BJ (cell line): ENCODE measurements around the gene RBM20. TPM values are rescaled to one million over a fixed set of nuclear protein-coding genes. Genes with fewer than 3 reads are reported as not detected.

Experiments
- CTCF ChIA-PET: fragments of 350-600 bp; formaldehyde crosslinking; extraction: SDS; loops from one replicate; lab custom pipeline; 2021; ENCODE audit warnings: antibody characterized with exemption, inconsistent platforms; lab: Yijun Ruan, JAX
- POLR2A ChIA-PET: fragments of 300-600 bp; sonication (Branson Sonifier 250); formaldehyde crosslinking; extraction: SDS; loops from one replicate; lab custom pipeline; 2021; ENCODE audit warnings: antibody characterized with exemption; lab: Charles Lee
- DNase-seq: peaks from one replicate; pipeline ENCODE4 v3.0.0-alpha.2; 2011; ENCODE audit warnings: low read depth
- H3K27me3 ChIP-seq: 2 replicates; pipeline ENCODE4 v1.6.0; 2011; ENCODE audit warnings: low read length; ENCODE audit not compliant: control insufficient read depth, insufficient read depth
- H3K36me3 ChIP-seq: 2 replicates; pipeline ENCODE4 v1.5.1; 2011; ENCODE audit warnings: low read length; ENCODE audit not compliant: control insufficient read depth, insufficient read depth
- H3K4me3 ChIP-seq: 2 replicates; pipeline ENCODE4 v1.5.1; 2011; ENCODE audit warnings: low read depth, mild to moderate bottlenecking, control low read depth, low read length
- polyA plus RNA-seq: library from polyadenylated mRNA; depleted of rRNA; stranded (reverse); fragments of >200 nt; gene quantifications from 2 replicates; pipeline ENCODE4 v1.2.3, GENCODE V29; 2011
- TF ChIP-seq, protein P1 (sequence below): IDR thresholded peaks from 2 replicates; pipeline ENCODE4 v1.5.1; 2011; ENCODE audit warnings: low read depth, mild to moderate bottlenecking, control low read depth, inconsistent platforms, low read length, moderate library complexity; ENCODE audit not compliant: insufficient read depth

RBM20 gene
- polyA plus RNA-seq, 1 experiment: not detected

DNA sequence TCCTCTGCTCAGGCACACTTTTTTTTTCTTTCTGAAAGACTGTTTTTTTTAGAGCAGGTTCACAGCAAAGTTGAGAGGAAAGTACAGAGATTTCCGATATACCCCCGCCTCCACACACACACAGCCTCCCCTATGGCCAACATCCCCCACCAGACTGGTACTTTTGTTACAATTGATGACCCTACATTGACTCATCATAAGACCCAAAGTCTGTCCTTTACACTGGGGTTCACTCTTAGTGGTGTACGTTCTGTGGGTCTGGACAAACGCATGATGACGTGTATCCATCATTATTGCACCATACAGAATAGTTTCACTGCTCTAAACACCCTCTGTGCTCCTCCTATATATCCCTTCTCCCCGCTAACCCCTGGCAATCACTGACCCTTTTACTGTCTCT is 107.7 kb downstream of the RBM20 start:
- TF ChIP-seq, protein P1, sequence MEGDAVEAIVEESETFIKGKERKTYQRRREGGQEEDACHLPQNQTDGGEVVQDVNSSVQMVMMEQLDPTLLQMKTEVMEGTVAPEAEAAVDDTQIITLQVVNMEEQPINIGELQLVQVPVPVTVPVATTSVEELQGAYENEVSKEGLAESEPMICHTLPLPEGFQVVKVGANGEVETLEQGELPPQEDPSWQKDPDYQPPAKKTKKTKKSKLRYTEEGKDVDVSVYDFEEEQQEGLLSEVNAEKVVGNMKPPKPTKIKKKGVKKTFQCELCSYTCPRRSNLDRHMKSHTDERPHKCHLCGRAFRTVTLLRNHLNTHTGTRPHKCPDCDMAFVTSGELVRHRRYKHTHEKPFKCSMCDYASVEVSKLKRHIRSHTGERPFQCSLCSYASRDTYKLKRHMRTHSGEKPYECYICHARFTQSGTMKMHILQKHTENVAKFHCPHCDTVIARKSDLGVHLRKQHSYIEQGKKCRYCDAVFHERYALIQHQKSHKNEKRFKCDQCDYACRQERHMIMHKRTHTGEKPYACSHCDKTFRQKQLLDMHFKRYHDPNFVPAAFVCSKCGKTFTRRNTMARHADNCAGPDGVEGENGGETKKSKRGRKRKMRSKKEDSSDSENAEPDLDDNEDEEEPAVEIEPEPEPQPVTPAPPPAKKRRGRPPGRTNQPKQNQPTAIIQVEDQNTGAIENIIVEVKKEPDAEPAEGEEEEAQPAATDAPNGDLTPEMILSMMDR: no peak
- H3K27me3 ChIP-seq: peaks cover 3% of the 10 kb centered on the region
- ChIA-PET POLR2A (no interaction called here), CTCF (no interaction called here)
- no peak overlapping the region for H3K4me3 ChIP-seq
- no peaks in the 10 kb centered on the region for H3K36me3 ChIP-seq
- DNase-seq: no peak

DNA sequence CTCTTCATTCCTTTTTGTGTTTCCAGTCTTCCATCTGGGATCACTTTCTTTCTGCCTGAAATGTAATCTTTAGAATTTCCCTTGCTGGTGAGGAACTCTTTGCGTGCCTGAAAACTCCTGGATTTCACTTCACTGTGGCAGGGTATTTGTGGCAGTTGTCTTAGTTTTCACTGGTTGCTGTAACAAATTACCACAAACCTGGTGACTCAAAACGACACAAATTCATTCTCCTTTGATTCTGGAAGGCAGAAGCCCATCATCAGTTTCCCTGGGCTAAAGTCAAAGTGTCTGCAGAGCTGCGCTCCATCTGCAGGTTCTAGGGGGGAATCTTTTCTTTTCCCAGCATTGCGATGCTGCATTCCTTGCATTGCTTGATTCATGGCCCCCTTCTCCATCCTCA is 109.3 kb downstream of the RBM20 start:
- no peaks in the 10 kb centered on the region for H3K36me3 ChIP-seq
- no peak overlapping the region for H3K4me3 ChIP-seq
- CTCF ChIA-PET: interaction anchor here (0.5 to 1.3 kb wide), 2 partner anchors 51 to 1382 kb away, joined by 3 to 4 read pairs; no protein-coding TSS in a partner anchor
- H3K27me3 ChIP-seq: peaks cover 5% of the 10 kb centered on the region
- TF ChIP-seq, protein P1: no peak
- no peak for DNase-seq
- POLR2A ChIA-PET: no interaction called here

DNA sequence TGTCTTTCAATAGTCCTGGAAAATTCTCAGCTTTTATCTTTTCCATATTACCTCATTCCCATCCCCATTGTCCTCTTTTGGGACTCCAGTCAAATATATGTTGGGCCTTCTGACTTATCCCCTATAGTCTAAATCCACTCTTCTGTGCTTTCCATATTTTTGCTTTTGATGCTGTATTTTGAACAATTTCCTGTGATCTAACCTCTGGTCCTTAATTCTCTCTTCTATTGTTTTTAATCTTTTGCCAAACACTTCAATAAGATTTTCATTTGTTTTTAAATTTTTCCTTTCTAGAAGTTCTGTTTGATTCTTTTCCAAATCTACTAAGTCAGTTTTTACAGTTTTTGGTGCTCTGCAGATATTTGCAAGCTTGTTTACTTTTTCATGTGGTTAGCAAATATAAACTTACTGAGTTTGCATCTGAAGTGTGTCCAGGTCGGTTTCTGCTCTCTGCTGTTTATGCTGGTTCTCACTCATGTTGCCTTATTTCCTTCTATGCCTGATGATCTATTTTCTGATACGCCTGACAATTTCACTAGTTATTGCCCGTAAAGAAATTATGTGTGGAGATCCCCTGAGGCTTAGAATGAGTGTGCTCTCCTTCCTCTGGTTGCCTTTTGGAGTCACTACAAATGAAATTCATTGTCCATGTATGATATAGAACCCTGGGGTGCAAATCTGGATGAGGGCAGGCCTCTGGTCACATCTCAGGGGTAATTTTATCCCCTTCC is 110.4 kb downstream of the RBM20 start:
- ChIA-PET CTCF (interaction anchor here (1.3 to 1.6 kb wide), 2 partner anchors 8 to 50 kb away, joined by 4 to 5 read pairs; no protein-coding TSS in a partner anchor), POLR2A (no interaction called here)
- no peaks in the 10 kb centered on the region for H3K36me3 ChIP-seq
- no peak for DNase-seq
- TF ChIP-seq, protein P1: no peak
- peaks cover 5% of the 10 kb centered on the region for H3K27me3 ChIP-seq
- no peak overlapping the region for H3K4me3 ChIP-seq

DNA sequence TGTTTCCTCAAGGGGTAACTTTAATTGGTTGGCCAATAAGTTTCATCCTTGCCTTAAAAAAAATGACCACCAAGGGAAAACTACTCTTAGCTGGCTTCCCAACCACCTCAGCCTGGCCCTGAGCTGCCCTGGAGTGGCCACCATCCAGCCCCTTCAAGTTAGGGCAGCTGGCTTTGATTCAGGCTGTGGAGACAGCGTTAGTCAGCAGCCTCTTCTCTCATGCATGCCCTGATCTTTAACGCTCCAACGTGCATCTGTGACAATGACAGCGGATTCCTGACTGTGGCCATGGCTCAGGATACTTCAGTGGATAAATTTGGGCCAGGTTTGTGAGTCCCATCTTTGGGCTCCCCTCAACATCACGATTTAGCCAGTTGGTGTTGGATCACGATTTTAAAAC is 111.6 kb downstream of the RBM20 start:
- H3K36me3 ChIP-seq: no peaks in the 10 kb centered on the region
- TF ChIP-seq, protein P1: no peak
- peaks cover 5% of the 10 kb centered on the region for H3K27me3 ChIP-seq
- DNase-seq: no peak
- H3K4me3 ChIP-seq: no peak overlapping the region
- POLR2A ChIA-PET: no interaction called here
- CTCF ChIA-PET: interaction anchor here (1.6 kb wide), 1 partner anchor 10 kb away, joined by 5 read pairs; no protein-coding TSS in a partner anchor

DNA sequence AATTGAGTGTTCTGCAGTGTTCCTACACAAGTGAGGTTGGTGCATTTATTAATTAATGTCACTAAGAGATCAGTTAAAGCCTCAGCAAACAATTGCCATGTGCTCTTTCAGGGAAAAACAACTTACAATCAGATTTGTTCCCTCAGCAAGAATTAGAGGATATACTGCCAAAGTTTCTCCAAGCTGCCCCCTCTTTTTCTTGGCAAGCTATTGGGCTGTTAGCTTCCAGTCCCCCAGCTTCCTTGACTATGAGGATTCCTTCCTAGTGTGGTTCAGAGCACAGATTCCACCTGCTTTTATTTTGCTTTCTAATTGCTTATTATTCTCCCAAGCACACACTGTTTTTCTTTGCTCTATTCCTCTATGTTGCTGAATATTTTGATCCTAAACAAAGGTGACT is 112.7 kb downstream of the RBM20 start:
- no peak overlapping the region for H3K4me3 ChIP-seq
- DNase-seq: no peak
- ChIA-PET POLR2A (no interaction called here), CTCF (interaction anchor here (1.1 to 1.4 kb wide), 2 partner anchors 140 to 271 kb away, joined by 3 read pairs; no protein-coding TSS in a partner anchor)
- H3K36me3 ChIP-seq: no peaks in the 10 kb centered on the region
- TF ChIP-seq, protein P1: no peak
- H3K27me3 ChIP-seq: peaks cover 5% of the 10 kb centered on the region; the same call in 1 of the 2 replicates
